ENCODE measurements around the gene WFDC6. TPM values are rescaled to one million over a fixed set of nuclear protein-coding genes. Genes with fewer than 3 reads are reported as not detected.

Gene WFDC6
- total RNA-seq, 1 donor from 2014 or later = not detected

DNA sequence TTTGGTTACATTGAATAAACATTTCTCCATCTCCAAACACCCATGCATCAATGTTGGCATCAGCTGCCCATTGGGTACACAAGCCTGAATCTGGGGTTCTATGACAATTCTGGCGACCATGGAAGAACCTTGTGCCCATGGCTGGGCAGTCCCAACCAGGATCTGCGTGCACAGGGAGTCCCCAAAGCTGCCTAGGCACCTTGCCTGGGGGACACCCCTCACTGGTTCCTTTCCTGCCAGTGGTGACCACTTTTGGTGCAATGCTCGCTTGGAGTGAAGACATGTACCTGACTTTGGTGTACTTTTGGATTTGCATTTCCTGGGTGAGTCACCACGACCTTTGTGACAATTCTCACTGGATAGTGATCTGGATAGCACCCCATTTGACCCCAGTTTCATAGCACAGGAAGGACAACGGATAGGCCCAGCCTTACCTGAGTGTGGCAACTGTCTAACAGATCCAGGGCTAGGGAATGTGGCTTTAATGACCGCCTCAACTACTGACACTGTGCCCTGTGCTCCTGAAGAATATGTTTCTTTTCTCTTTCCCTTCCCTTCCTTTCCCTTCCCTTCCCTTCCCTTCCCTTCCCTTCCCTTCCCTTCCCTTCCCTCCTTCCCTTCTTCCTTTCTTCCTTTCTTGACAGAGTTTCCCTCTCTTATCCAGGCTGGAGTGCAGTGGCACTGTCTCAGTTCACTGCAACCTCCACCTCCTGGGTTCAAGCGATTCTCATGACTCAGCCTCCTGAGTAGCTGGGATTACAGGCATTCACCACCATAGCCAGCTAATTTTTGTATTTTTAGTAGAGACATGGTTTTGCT lies 31.0 kb downstream of the WFDC6 start:
- Mint-ChIP-seq H3K36me3 (ENCODE audit: unreplicated experiment) (no peaks in the 10 kb centered on the region), H3K4me3 (ENCODE audit: unreplicated experiment) (no peak overlapping the region), H3K27ac (ENCODE audit: unreplicated experiment) (no peak overlapping the region), H3K4me1 (ENCODE audit: low read depth, unreplicated experiment) (no peaks in the 10 kb centered on the region), H3K9me3 (ENCODE audit: unreplicated experiment) (no peaks in the 10 kb centered on the region), H3K27me3 (ENCODE audit: unreplicated experiment) (no peaks in the 10 kb centered on the region)
- no peak for DNase-seq
- no peak for TF ChIP-seq CTCF (IDR thresholded peaks at IDR 0.05; ENCODE audit: partially characterized antibody, unreplicated experiment)

- no peak for TF ChIP-seq CTCF (IDR thresholded peaks at IDR 0.05; ENCODE audit: partially characterized antibody, unreplicated experiment)
- H3K4me1 Mint-ChIP-seq (ENCODE audit: low read depth, unreplicated experiment) = no peaks in the 10 kb centered on the region
- DNase-seq = no peak
- H3K27ac Mint-ChIP-seq (ENCODE audit: unreplicated experiment) = no peak overlapping the region
- no peaks in the 10 kb centered on the region for H3K9me3 Mint-ChIP-seq (ENCODE audit: unreplicated experiment)
- no peak overlapping the region for H3K4me3 Mint-ChIP-seq (ENCODE audit: unreplicated experiment)
- no peaks in the 10 kb centered on the region for H3K27me3 Mint-ChIP-seq (ENCODE audit: unreplicated experiment)
- no peaks in the 10 kb centered on the region for H3K36me3 Mint-ChIP-seq (ENCODE audit: unreplicated experiment)
These were observed 32.1 kb downstream of the WFDC6 start for GRCh38 chr20:45507011-45507820.

- no peaks in the 10 kb centered on the region for H3K36me3 Mint-ChIP-seq (ENCODE audit: unreplicated experiment)
- no peak for TF ChIP-seq CTCF (IDR thresholded peaks at IDR 0.05; ENCODE audit: partially characterized antibody, unreplicated experiment)
- H3K27me3 Mint-ChIP-seq (ENCODE audit: unreplicated experiment) = no peaks in the 10 kb centered on the region
- H3K4me3 Mint-ChIP-seq (ENCODE audit: unreplicated experiment) = no peak overlapping the region
- DNase-seq = no peak
- H3K9me3 Mint-ChIP-seq (ENCODE audit: unreplicated experiment) = no peaks in the 10 kb centered on the region
- H3K4me1 Mint-ChIP-seq (ENCODE audit: low read depth, unreplicated experiment) = peaks cover 1% of the 10 kb centered on the region
- H3K27ac Mint-ChIP-seq (ENCODE audit: unreplicated experiment) = no peak overlapping the region
These were observed 32.9 kb downstream of the WFDC6 start for GRCh38 chr20:45506398-45506797.

GRCh38 chr20:45503403-45503802 lies 35.9 kb downstream of the WFDC6 start:
- no peak for TF ChIP-seq CTCF (IDR thresholded peaks at IDR 0.05; ENCODE audit: partially characterized antibody, unreplicated experiment)
- no peak for DNase-seq
- Mint-ChIP-seq H3K4me1 (ENCODE audit: low read depth, unreplicated experiment) (peaks cover 5% of the 10 kb centered on the region), H3K4me3 (ENCODE audit: unreplicated experiment) (no peak overlapping the region), H3K27ac (ENCODE audit: unreplicated experiment) (no peak overlapping the region), H3K36me3 (ENCODE audit: unreplicated experiment) (no peaks in the 10 kb centered on the region), H3K27me3 (ENCODE audit: unreplicated experiment) (no peaks in the 10 kb centered on the region), H3K9me3 (ENCODE audit: unreplicated experiment) (no peaks in the 10 kb centered on the region)

GRCh38 chr20:45502561-45502960 lies 36.7 kb downstream of the WFDC6 start:
- Mint-ChIP-seq H3K27ac (ENCODE audit: unreplicated experiment) (no peak overlapping the region), H3K27me3 (ENCODE audit: unreplicated experiment) (no peaks in the 10 kb centered on the region), H3K36me3 (ENCODE audit: unreplicated experiment) (no peaks in the 10 kb centered on the region), H3K9me3 (ENCODE audit: unreplicated experiment) (no peaks in the 10 kb centered on the region), H3K4me1 (ENCODE audit: low read depth, unreplicated experiment) (peaks cover 5% of the 10 kb centered on the region), H3K4me3 (ENCODE audit: unreplicated experiment) (no peak overlapping the region)
- no peak for DNase-seq
- no peak for TF ChIP-seq CTCF (IDR thresholded peaks at IDR 0.05; ENCODE audit: partially characterized antibody, unreplicated experiment)
